GM12801 (cell line): ENCODE data around the gene ATP6V0E1.

Experiments used
- CTCF ChIP-seq: IDR thresholded peaks from one replicate; pipeline ENCODE4 v1.5.1; 2011; ENCODE audit warnings: control low read depth; ENCODE audit not compliant: insufficient read length; ENCODE audit errors: extremely low read depth

ATP6V0E1 gene

GRCh38 chr5:173015598-173016455 lies 32.3 kb downstream of the ATP6V0E1 start:
- TF ChIP-seq CTCF, result no peak

- TF ChIP-seq CTCF, result no peak
Measured at GRCh38 chr5:173016598-173017046, 33.1 kb downstream of the ATP6V0E1 start.

- no peak for TF ChIP-seq CTCF
Measured at GRCh38 chr5:173018358-173018757, 34.8 kb downstream of the ATP6V0E1 start.

GRCh38 chr5:173020154-173020581 lies 36.6 kb downstream of the ATP6V0E1 start:
- TF ChIP-seq CTCF, result no peak

- no peak for TF ChIP-seq CTCF
Measured at GRCh38 chr5:173020643-173021042, 37.1 kb downstream of the ATP6V0E1 start.

- no peak for TF ChIP-seq CTCF
Measured at GRCh38 chr5:173025651-173026050, 42.1 kb downstream of the ATP6V0E1 start.

GRCh38 chr5:173027905-173028304 lies 44.3 kb downstream of the ATP6V0E1 start:
- TF ChIP-seq CTCF, result no peak
